ENCODE measurements around the gene ANKRD42.

GRCh38 chr11:83257761-83258168, 64.3 kb downstream of the ANKRD42 start:
- no peak for TF ChIP-seq REST (IDR thresholded peaks at IDR 0.05; ENCODE audit: insufficient replicate concordance, low read depth)
- TF ChIP-seq GABPA (IDR thresholded peaks at IDR 0.05; ENCODE audit: low read depth) = no peak
- TF ChIP-seq CTCF (IDR thresholded peaks at IDR 0.05; ENCODE audit: insufficient read depth, low read length) = no peak
- no peak for TF ChIP-seq POLR2AphosphoS5 (IDR thresholded peaks at IDR 0.05; ENCODE audit: low read depth)
